ENCODE data around the gene E2F6. TPM values are rescaled to one million over a fixed set of nuclear protein-coding genes. Genes with fewer than 3 reads are reported as not detected.
A peak's percentile ranks its signal among the peaks of the same experiment; 100 is the strongest.

The E2F6 gene
- total and polyA plus RNA-seq, 2 of the 13 experiments (the other 11 are each of a cell fraction or from before 2014, with no cell fraction given), result 27.3 to 36.0 TPM

- TF ChIP-seq, protein P1, sequence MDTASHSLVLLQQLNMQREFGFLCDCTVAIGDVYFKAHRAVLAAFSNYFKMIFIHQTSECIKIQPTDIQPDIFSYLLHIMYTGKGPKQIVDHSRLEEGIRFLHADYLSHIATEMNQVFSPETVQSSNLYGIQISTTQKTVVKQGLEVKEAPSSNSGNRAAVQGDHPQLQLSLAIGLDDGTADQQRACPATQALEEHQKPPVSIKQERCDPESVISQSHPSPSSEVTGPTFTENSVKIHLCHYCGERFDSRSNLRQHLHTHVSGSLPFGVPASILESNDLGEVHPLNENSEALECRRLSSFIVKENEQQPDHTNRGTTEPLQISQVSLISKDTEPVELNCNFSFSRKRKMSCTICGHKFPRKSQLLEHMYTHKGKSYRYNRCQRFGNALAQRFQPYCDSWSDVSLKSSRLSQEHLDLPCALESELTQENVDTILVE (CRISPR knock-in tag; IDR thresholded peaks at IDR 0.05), result peak; percentile 62; the same call in 1 of the 2 replicates
- no peak for TF ChIP-seq GRHL1 (CRISPR knock-in tag; conservative IDR thresholded peaks at IDR 0.05)
- TF ChIP-seq ZNF687 (CRISPR knock-in tag; IDR thresholded peaks at IDR 0.05), result peak; percentile 43; the same call in 1 of the 2 replicates
- no peak for TF ChIP-seq HNRNPK (IDR thresholded peaks at IDR 0.05; ENCODE audit: low read depth, low read length, poor library complexity, severe bottlenecking)
- TF ChIP-seq, protein P2, sequence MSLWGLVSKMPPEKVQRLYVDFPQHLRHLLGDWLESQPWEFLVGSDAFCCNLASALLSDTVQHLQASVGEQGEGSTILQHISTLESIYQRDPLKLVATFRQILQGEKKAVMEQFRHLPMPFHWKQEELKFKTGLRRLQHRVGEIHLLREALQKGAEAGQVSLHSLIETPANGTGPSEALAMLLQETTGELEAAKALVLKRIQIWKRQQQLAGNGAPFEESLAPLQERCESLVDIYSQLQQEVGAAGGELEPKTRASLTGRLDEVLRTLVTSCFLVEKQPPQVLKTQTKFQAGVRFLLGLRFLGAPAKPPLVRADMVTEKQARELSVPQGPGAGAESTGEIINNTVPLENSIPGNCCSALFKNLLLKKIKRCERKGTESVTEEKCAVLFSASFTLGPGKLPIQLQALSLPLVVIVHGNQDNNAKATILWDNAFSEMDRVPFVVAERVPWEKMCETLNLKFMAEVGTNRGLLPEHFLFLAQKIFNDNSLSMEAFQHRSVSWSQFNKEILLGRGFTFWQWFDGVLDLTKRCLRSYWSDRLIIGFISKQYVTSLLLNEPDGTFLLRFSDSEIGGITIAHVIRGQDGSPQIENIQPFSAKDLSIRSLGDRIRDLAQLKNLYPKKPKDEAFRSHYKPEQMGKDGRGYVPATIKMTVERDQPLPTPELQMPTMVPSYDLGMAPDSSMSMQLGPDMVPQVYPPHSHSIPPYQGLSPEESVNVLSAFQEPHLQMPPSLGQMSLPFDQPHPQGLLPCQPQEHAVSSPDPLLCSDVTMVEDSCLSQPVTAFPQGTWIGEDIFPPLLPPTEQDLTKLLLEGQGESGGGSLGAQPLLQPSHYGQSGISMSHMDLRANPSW (CRISPR knock-in tag; IDR thresholded peaks at IDR 0.05; ENCODE audit: borderline replicate concordance), result no peak
- no peak for TF ChIP-seq MXI1 (IDR thresholded peaks at IDR 0.05; ENCODE audit: borderline replicate concordance, low read depth, low read length)
- no peak for TF ChIP-seq PHF20 (CRISPR knock-in tag; IDR thresholded peaks at IDR 0.05)
- TF ChIP-seq CENPX (CRISPR knock-in tag; IDR thresholded peaks at IDR 0.05), result no peak
- peak; percentile 86; the same call in 1 of the 2 replicates for TF ChIP-seq ADNP (CRISPR knock-in tag; IDR thresholded peaks at IDR 0.05)
- peak; percentile 37 for TF ChIP-seq HNF4G (IDR thresholded peaks at IDR 0.05; ENCODE audit: borderline replicate concordance, low read depth, low read length)
- TF ChIP-seq HNF4G (CRISPR knock-in tag; IDR thresholded peaks at IDR 0.05; ENCODE audit: borderline replicate concordance, low read depth), result peak; percentile 56; the same call in 1 of the 2 replicates
- TF ChIP-seq ZNF33B (CRISPR knock-in tag; IDR thresholded peaks at IDR 0.05), result no peak
- peak; percentile 41; the same call in 1 of the 2 replicates for TF ChIP-seq THAP11 (CRISPR knock-in tag; IDR thresholded peaks at IDR 0.05)
- TF ChIP-seq ZNF253 (CRISPR knock-in tag; IDR thresholded peaks at IDR 0.05; ENCODE audit: borderline replicate concordance), result no peak
- TF ChIP-seq TFAP4 (IDR thresholded peaks at IDR 0.05; ENCODE audit: borderline replicate concordance, low read depth), result peak; percentile 49; the same call in 1 of the 2 replicates
- TF ChIP-seq YY1 (IDR thresholded peaks at IDR 0.05; ENCODE audit: insufficient read depth, insufficient replicate concordance, low read depth, low read length), result no peak
- TF ChIP-seq ZNF629 (CRISPR knock-in tag; conservative IDR thresholded peaks at IDR 0.05), result peak; percentile 28; the same call in 1 of the 2 replicates
- no peak for TF ChIP-seq POLR2AphosphoS5 (IDR thresholded peaks at IDR 0.05; ENCODE audit: low read depth, low read length)
- TF ChIP-seq MAFG (CRISPR knock-in tag; IDR thresholded peaks at IDR 0.05), result no peak
Measured at GRCh38 chr2:11422901-11423435, 43.0 kb downstream of the E2F6 start (continued).

All from HepG2 (cell line).